GM12865 (cell line): Measurements from ENCODE around the gene KRTAP10-4.

Experiments used
- DNase-seq: peaks from one replicate; pipeline ENCODE4 v3.0.0; 2010; ENCODE audit warnings: low read depth
- H3K4me3 ChIP-seq: 2 replicates; pipeline ENCODE4 v1.5.1; 2011; ENCODE audit warnings: mild to moderate bottlenecking, low read depth, low read length, control low read depth
- TF ChIP-seq, protein P1 (sequence below): IDR thresholded peaks from 2 replicates; pipeline ENCODE4 v1.5.1; 2011; ENCODE audit warnings: low read length, control low read depth, low read depth, inconsistent platforms; ENCODE audit not compliant: insufficient read depth; ENCODE audit errors: missing control alignments

Gene KRTAP10-4

DNA sequence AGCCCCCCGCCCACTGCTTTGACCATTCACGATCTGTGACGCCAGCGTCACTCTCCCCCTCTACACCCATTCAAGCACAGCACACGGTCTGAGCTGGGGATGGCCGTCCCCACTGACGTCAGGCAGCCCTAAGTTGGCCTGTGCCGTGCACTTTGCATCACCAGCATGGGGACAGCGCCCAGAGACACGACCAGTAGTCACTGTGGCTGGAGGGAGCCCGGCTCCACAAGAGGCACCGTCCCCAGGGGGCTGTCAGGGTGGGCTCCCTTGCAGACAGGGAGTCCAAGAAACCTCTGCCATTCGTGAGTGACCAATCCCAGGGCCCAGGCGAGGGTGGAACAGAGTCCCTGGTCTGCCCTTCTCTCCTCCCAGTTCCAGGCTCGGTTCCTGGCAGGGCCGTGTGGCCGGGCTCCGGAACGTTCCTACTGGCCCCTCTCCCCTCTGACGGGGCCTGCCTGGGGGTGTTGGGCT is 40.7 kb downstream of the KRTAP10-4 start:
- TF ChIP-seq, protein P1, sequence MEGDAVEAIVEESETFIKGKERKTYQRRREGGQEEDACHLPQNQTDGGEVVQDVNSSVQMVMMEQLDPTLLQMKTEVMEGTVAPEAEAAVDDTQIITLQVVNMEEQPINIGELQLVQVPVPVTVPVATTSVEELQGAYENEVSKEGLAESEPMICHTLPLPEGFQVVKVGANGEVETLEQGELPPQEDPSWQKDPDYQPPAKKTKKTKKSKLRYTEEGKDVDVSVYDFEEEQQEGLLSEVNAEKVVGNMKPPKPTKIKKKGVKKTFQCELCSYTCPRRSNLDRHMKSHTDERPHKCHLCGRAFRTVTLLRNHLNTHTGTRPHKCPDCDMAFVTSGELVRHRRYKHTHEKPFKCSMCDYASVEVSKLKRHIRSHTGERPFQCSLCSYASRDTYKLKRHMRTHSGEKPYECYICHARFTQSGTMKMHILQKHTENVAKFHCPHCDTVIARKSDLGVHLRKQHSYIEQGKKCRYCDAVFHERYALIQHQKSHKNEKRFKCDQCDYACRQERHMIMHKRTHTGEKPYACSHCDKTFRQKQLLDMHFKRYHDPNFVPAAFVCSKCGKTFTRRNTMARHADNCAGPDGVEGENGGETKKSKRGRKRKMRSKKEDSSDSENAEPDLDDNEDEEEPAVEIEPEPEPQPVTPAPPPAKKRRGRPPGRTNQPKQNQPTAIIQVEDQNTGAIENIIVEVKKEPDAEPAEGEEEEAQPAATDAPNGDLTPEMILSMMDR = no peak
- DNase-seq = no peak
- H3K4me3 ChIP-seq = no peak overlapping the region

DNA sequence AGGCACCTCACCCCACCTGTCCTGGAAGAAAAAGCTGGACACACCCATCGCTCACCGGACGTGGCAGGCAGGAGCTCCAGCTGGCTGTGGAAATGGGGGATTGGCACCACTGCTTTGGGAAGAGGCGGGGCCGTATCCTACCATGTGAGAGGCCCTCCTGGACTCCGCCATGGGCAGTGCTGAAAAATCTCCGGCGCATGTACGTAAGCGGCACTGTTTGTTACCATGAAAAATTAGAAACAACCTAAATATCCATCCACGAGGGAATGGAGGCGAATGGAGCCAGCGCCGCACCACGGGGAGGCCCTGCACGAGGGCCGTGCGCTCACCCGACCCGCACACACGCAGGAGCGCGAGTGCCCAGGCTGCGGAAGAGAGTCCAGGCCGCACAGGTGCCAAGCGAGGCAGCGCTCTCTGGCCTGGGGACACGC is 41.4 kb downstream of the KRTAP10-4 start:
- no peak for DNase-seq
- H3K4me3 ChIP-seq = no peak overlapping the region
- TF ChIP-seq, protein P1 = no peak

DNA sequence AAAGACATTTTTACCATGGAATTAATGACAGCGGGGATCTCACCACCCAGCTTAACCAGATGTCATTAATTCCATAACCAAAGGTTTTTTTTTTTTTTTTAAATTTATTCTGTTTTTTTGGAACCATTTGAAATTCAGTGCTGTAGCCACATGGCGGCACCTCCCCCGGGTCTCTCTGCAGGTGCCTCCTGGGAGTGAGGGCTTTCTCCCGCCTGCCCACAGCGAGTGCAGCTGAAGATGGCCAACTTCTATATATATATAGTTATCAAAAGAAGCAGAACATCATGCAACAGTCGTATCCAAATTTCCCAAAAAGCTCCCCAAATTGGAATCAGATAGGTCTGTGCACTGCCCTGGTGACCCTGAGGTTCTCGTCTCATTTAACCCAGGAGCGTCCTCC is 41.9 kb downstream of the KRTAP10-4 start:
- TF ChIP-seq, protein P1 = no peak

DNA sequence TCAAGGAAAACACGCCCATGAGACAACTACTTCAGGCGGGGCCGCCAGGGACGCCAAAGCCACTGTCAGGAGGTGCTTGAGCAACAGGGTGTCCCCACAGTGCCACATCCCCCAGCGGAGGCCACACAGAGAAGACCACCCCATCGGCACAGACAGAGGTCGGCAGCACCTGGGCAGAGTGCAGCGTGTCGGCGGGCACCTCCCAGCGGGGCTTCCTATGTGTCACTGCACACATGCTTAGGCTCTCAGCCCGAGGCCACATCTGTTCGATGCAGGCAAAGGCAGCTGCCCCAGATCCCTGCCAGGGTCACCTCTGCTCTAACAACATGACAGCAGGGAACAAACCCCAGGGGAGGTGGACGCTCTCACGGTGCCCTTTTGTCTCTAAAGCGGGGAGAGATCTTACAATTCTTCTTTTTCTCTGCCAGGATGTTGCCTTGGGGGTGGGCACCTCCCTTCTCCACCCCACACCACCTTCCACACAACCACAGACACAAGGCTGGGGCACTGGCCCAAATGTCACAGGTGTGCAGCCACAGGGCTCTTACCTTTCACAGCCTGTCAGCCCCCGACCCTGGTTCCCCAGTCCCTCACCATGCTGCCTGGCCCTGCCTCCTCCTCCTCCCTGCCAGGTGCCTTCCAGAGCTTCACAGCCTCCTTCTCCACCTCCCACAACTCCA is 42.5 kb downstream of the KRTAP10-4 start:
- TF ChIP-seq, protein P1 = no peak
- DNase-seq = no peak
- H3K4me3 ChIP-seq = no peak overlapping the region

More for the DNA sequence above, 41.9 kb downstream of the KRTAP10-4 start:
- no peak overlapping the region for H3K4me3 ChIP-seq
- DNase-seq = no peak

DNA sequence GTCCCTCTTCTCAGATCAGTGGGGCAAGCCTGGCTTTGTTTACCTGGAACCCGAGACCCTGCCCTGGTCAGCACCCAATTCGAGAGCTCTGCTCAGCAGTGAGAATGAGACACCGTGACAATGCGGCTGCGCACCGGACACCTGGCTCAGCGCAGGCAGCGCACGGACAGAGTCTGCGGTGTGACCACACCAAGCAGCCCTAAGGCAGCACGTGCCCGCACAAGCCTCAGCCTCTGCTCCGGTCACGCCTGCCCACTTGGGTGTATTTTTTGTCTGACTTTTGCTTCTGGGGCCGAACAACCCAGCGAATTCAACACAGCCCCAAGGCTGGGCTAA is 43.0 kb downstream of the KRTAP10-4 start:
- TF ChIP-seq, protein P1 = no peak
- no peak for DNase-seq
- H3K4me3 ChIP-seq = no peak overlapping the region

DNA sequence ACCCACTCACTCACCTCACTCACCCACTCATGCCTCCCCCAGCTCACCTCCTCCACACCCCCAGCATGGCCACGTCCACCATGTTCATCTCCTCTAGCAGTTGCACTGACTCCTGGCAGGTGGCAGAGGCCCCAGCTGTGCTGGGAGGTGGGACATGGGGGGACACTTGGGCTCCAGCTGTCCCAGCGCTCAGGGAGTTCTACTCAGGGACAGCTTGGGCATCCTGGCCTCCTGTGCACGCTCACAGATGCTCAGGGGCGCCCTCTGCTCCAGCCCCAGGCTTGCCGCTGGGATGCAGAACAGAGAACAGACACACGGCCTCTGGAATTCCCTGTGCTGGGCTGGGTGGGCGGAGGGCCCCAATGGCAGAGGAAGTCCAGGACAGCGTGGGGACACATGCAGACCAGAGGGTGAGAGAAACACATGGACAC is 43.6 kb downstream of the KRTAP10-4 start:
- H3K4me3 ChIP-seq = no peak overlapping the region
- DNase-seq = no peak
- TF ChIP-seq, protein P1 = no peak

DNA sequence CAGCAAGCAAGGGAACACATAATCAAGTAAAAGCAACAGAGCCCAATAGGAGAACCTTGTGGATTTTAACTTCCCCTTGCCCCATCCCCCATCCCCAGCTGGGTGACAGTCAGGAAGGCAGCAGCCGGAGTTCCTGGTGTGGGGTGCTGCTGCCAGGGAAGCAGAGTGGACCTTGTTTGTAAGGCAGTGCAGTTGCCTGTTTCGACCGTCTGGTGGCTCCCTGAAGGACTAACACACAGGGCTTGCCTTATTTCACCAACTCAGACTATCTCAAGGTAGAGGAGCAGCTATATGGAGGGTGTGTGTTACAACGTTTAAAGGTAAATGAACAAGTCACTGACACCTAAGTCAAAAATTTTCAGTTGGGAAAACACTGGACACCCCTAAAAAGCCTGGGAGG is 45.0 kb downstream of the KRTAP10-4 start:
- no peak overlapping the region for H3K4me3 ChIP-seq
- DNase-seq = peak; percentile 21
- TF ChIP-seq, protein P1 = peak; percentile 13
